ENCODE results near the gene C1orf53.

GRCh38 chr1:197907846-197908616 is 5.6 kb downstream of the C1orf53 start:
- no peak for TF ChIP-seq CTCF (IDR thresholded peaks at IDR 0.05 in 4 of 5, conservative IDR thresholded peaks at IDR 0.05 in 1 of 5)
- TF ChIP-seq POLR2A (IDR thresholded peaks at IDR 0.05), result no peak
